Peyer's patch (tissue), 4 donors: ENCODE measurements around the gene ZNF644.

Experiments
- POLR2A ChIP-seq, 2 donors: fragments of 450-650 bp; IDR thresholded peaks; one replicate each; pipeline ENCODE4 v1.5.1; 2017; ENCODE audit warnings: antibody characterized with exemption in 2 of 2, mild to moderate bottlenecking in 2 of 2, moderate library complexity in 2 of 2
- TF ChIP-seq, protein P1 (sequence below), 6 experiments: fragments of 450-650 bp in 4 of 6; fragments of 200-600 bp in 2 of 6; sonication (generic) in 1 of 6; IDR thresholded peaks; one replicate each; pipeline ENCODE4 v1.5.1; 2017 to 2019; ENCODE audit warnings: antibody characterized with exemption in 6 of 6, mild to moderate bottlenecking in 3 of 6, moderate library complexity in 1 of 6

DNA sequence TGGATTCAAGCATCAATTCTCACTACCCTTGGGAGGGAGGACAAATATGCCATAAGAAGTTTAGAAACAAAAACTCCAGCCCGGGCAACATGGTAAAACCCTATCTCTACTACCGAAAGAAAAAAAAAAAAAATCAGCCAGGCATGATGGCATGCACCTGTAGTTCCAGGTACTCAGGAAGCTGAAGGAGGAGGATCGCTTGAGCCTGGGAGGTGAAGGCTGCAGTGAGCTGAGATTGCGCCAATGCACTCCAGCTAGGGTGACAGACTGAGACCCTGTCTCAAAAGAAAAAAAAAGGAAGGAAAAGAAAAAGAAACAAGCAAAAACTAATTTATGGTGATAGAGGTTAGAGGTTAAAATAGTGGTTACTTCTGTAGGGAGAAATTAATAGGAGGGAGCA lies 9.6 kb downstream of the ZNF644 start:
- TF ChIP-seq, protein P1, sequence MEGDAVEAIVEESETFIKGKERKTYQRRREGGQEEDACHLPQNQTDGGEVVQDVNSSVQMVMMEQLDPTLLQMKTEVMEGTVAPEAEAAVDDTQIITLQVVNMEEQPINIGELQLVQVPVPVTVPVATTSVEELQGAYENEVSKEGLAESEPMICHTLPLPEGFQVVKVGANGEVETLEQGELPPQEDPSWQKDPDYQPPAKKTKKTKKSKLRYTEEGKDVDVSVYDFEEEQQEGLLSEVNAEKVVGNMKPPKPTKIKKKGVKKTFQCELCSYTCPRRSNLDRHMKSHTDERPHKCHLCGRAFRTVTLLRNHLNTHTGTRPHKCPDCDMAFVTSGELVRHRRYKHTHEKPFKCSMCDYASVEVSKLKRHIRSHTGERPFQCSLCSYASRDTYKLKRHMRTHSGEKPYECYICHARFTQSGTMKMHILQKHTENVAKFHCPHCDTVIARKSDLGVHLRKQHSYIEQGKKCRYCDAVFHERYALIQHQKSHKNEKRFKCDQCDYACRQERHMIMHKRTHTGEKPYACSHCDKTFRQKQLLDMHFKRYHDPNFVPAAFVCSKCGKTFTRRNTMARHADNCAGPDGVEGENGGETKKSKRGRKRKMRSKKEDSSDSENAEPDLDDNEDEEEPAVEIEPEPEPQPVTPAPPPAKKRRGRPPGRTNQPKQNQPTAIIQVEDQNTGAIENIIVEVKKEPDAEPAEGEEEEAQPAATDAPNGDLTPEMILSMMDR (IDR thresholded peaks at IDR 0.05) = no peak
- TF ChIP-seq POLR2A (IDR thresholded peaks at IDR 0.05) = no peak
